Stimulated activated naive CD8-positive, alpha-beta T cell treated with anti-CD3 and anti-CD28 coated beads, Interleukin-15, Interleukin-2, amounts not matched to agents 100 U/mL and 50 U/mL, for 24 hours (primary cell): ENCODE results near the gene SMARCD2.
"Not testable (repeated sequence)": the region's sequence is repeated elsewhere in the genome, so short reads cannot be mapped to it uniquely, and the experiment has no call there.

Source experiments
- ATAC-seq: fragments of 150-1000 bp; cut with Tn5 transposase; one replicate; pipeline ENCODE4 v1.10.0; 2021
- DNase-seq: peaks from one replicate; pipeline ENCODE4 v3.0.0; 2021

Gene SMARCD2

GRCh38 chr17:63800783-63801182 is 41.7 kb downstream of the SMARCD2 start:
- DNase-seq (no peak), ATAC-seq (no peak)

GRCh38 chr17:63798572-63799106 is 43.8 kb downstream of the SMARCD2 start:
- no peak for DNase-seq

GRCh38 chr17:63796375-63796774 is 46.1 kb downstream of the SMARCD2 start:
- DNase-seq, ATAC-seq: not testable (repeated sequence)

More at GRCh38 chr17:63798572-63799106, 43.8 kb downstream of the SMARCD2 start:
- no peak for ATAC-seq

- no peak for ATAC-seq
- DNase-seq: no peak
These were observed 50.3 kb downstream of the SMARCD2 start for GRCh38 chr17:63792055-63792729.

- ATAC-seq (no peak), DNase-seq (no peak)
These were observed 52.4 kb downstream of the SMARCD2 start for GRCh38 chr17:63790057-63790456.

- no peak for ATAC-seq
- DNase-seq: no peak
These were observed 55.3 kb downstream of the SMARCD2 start for GRCh38 chr17:63786971-63787711.

- DNase-seq: no peak
- ATAC-seq: no peak
These were observed 56.4 kb downstream of the SMARCD2 start for GRCh38 chr17:63786117-63786516.

- DNase-seq: no peak
These were observed 56.9 kb downstream of the SMARCD2 start for GRCh38 chr17:63785556-63785955.

GRCh38 chr17:63783522-63783921 is 59.0 kb downstream of the SMARCD2 start:
- DNase-seq: no peak
- no peak for ATAC-seq

More at GRCh38 chr17:63785556-63785955, 56.9 kb downstream of the SMARCD2 start:
- ATAC-seq: no peak
